NCI-H2196 (cell line): ENCODE results near the gene KRTAP5-6.
"Not testable (repeated sequence)": the region's sequence is repeated elsewhere in the genome, so short reads cannot be mapped to it uniquely, and the experiment has no call there.

Experiments used
- DNase-seq: peaks from one replicate; lab custom pipeline; 2025; ENCODE audit not compliant: unreplicated experiment; lab: John Stamatoyannopoulos, UW

KRTAP5-6 gene

GRCh38 chr11:1683216-1683615 lies 13.8 kb upstream of the KRTAP5-6 start:
- DNase-seq, result not testable (repeated sequence)

GRCh38 chr11:1683904-1684572 lies 13.0 kb upstream of the KRTAP5-6 start:
- DNase-seq, result not testable (repeated sequence)

DNA sequence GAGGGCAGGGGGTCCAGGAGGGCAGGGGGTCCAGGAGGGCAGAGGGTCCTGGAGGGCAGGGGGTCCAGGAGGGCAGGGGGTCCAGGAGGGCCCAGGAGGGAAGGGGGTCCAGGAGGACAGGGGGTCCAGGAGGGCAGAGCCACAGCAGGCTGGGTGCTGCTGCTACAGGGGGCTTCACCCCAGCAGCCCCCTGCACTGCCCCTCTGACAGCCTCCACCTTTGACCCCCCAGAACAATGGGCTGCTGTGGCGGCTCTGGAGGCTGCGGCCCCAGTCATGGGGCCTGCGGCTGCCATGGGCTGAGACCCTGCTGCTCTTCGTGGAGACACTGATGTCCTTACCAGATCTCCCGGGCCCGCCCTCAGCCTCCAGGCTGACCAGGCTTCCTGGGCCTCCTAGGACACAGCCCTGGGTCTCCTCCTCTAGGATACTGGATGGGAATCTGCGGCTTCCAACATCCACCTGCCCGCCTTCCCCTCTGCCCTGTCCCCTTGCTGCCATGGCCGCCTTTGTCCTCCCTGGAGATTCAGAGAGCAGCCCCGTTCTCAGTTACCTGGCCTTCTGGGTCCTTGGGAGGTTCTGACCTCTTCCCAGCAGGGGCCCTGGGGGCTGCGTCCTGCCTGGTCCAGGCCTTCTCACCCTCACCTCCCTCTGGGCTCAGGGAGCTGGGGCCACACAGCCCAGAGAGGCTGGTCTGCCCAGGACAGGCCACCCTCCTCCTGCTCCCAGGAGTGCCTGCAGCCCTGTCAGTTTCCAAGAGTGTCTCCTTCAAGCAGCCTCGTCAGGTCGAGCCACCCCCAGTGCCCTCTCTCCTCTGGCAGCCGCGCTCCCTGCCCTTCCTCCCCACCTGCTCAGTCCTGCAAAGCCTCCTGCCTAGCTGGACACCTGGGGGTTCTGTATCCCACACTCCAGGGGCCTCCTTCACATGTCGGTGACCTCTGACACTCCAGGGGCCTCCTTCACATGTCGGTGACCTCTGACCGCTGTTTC lies 11.8 kb upstream of the KRTAP5-6 start:
- not testable (repeated sequence) for DNase-seq

DNA sequence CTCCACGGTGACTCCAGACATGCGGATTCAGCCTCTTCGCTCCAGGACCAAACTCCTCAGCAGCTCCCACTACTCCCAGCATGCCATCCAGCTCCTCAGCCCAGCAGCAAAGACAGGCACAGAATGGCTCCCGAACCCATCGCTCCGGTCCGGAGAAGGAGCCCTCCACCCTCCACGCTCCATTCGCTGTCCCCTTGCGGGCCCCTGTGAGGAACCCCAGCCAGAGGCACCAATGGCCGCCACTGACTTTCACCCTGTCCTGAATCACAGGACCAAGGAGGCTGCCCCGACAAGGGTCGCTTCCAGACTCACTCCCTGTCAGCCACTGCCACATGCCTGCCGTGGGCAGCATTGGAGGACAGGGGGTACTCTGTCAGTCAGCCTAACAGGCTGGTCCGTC lies 10.8 kb upstream of the KRTAP5-6 start:
- not testable (repeated sequence) for DNase-seq

GRCh38 chr11:1688336-1688947 lies 8.6 kb upstream of the KRTAP5-6 start:
- DNase-seq, result not testable (repeated sequence)

GRCh38 chr11:1689250-1690166 lies 7.5 kb upstream of the KRTAP5-6 start:
- DNase-seq, result not testable (repeated sequence)

DNA sequence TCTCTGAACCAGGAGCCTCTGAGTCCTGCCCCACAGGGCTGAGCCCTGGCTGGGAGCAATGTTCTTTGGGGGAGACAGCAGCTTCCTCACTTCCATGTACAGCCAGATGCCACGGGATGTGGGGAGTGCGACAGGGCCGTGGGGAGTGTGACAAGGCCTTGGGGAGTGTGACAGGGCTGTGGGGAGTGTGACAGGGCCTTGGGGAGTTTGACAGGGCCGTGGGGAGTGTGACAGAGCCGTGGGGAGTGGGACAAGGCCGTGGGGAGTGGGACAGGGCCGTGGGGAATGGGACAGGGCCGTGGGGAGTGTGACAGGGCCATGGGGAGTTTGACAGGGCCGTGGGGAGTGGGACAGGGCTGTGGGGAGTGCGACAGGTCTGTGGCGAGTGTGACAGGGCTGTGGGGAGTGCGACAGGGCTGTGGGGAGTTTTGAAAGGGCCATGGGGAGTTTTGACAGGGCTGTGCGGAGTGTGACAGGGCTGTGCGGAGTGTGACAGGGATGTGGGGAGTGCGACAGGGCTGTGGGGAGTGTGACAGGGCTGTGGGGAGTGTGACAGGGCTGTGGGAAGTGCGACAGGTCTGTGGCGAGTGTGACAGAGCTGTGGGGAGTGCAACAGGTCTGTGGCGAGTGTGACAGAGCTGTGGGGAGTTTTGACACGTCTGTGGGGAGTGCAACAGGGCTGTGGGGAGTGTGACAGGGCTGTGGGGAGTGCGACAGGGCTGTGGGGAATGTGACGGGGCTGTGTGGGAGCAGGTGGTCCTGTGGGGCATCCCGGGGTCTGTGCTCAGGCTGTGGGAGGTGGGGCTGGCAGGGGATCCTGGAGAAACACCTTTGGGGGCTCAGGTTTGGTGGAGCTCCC lies 6.6 kb upstream of the KRTAP5-6 start:
- DNase-seq, result no peak

GRCh38 chr11:1691026-1691877 lies 5.7 kb upstream of the KRTAP5-6 start:
- no peak for DNase-seq

DNA sequence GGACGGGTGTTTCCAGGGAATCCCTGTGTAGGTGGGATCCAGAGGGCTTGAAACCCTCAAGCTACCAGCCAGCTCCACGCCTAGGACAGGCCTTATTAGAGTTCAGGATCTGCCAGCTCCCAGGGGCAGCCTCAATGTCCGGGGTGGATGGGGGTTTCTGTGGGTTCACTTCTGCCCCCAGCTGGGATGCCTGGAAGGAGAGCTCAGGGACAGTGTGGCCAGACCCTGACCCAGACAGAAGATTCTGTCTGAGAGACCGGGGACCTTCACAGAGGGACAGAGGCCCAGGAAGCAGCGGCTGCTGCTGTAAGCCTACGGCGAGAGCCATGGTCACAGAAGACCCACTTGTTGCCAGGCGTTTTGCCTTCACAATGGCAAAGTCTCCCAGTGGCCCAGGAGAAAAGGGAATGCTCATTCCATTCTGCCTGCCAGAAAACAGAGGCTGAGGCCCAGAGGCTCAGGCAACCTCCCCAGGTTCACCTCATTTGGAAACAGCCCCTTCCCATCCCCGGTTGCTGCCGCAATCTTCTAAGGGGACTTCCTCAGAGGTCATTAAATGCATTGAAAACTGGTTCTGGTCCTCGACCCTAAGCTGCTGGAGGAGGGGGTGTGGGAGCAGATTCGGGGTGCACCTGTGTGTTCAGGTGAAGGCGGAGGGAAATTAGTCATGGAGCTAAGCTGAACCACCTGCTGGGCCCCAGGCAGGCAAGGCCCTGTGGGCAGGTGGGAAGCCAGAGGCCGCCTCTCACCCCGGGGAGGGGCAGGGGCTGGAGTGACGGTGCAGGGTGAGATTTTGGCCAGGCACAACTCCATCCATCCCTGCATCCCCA lies 4.9 kb upstream of the KRTAP5-6 start:
- DNase-seq, result no peak

- DNase-seq, result no peak
Observed at GRCh38 chr11:1692708-1693326, 4.2 kb upstream of the KRTAP5-6 start.

DNA sequence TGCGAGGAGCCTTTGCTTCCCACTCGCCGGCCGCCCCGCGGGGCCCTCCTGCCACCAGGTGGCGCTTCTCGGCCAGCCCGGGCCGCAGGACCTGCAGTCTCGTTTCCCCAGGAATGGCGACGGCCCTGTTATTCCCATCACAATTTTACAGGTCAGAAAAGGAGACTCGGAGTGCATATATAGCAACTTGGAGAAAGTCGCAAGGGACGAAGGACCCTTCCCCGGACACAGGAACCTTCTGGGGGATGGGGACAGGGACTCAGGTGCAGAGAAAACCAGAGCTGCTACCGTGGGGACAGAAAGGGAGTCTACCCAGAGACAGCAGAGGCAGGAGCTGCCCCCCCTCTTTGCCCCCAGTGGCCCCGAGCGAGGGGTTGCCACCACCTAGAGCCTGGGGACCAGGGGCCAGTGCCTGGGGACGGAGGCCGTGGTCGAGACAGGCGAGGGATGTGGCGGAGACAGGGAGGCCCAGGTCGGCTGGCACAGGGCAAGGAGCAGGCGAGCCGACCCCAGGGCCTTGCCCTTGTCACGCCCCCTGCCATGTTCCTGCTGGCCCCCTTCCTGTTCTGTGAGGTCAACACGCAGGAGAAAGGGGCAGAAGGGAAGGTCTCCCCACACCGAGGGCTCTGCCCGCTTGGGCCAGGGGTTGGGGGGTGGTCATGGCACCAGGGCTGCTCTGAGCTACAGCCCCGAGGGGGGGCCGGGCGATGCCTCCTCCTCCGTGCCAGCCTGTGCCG lies 3.5 kb upstream of the KRTAP5-6 start:
- DNase-seq, result peak; percentile 81

GRCh38 chr11:1694064-1694845 lies 2.7 kb upstream of the KRTAP5-6 start:
- DNase-seq, result peak; percentile 93

DNA sequence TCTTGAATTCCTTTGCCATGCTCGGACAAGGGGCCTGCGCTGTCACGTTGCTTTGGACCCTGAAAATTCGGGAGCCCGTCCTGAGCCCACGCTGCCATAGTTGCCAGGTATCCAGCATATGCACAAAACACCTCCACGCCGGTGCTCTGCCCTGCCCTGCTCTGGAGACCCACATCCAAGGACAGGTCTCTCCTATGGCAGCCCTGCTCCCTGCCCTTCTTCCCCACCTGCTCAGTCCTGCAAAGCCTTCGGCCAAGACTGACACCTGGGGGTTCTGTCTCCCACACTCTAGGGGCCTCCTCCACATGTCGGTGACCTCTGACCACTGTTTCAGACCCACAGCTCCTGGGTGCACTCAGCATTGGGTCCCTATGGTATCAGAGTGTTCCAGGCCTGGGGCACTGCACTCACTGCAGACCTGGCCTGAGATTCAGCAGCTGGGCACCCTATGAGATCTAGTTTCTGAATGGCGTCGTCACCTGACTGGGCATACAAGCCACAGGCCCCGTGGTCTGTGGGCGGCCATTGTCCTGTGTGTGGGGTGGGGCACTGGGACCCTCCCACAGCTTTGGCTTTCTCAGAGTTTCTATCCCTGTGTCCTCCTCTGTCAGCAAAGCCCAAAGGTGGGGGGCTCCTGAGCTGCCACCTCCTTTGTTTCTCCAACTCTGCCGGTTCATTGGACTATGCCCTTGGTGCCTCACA lies 2.0 kb upstream of the KRTAP5-6 start:
- DNase-seq, result no peak

DNA sequence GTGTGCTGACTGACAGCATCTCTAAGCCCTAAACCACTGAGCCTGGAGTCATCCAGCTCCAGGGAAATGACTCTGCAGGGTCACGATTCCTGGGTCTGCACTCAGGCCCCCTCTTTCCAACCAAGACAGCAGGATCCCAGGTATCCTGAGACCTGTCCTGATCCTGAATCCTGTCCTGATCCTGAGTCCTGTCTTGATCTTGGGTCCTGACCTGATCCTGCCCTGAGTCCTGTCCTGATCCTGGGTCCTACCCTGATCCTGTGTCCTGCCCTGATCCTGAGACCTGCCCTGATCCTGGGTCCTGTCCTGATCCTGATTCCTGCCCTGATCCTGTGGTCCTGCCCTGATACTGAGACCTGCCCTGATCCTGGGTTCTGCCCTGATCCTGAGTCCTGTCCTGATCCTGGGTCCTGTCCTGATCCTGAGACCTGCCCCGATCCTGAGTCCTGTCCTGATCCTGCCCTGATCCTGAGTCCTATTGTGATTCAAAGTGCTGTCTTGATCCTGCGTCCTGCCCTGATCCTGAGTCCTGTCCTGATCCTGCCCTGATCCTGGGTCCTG lies 1.4 kb upstream of the KRTAP5-6 start:
- DNase-seq, result no peak

GRCh38 chr11:1699771-1700170 lies 2.8 kb downstream of the KRTAP5-6 start:
- DNase-seq, result no peak
